H9 (cell line): ENCODE results near the gene BEST4. TPM values are rescaled to one million over a fixed set of nuclear protein-coding genes. Genes with fewer than 3 reads are reported as not detected.

Experiments used
- DNase-seq: peaks from one replicate; pipeline ENCODE4 v3.0.0-alpha.2; 2017
- H2AFZ ChIP-seq: one replicate; pipeline ENCODE4 v1.6.1; 2013; ENCODE audit warnings: mild to moderate bottlenecking, low read length, control low read depth, moderate library complexity
- H2AK5ac ChIP-seq: 2 replicates; pipeline ENCODE4 v1.6.1; 2013; ENCODE audit warnings: low read length, control low read depth, mixed read lengths; ENCODE audit not compliant: insufficient read length
- H2BK120ac ChIP-seq: one replicate; pipeline ENCODE4 v1.6.1; 2013; ENCODE audit warnings: low read depth, mild to moderate bottlenecking, low read length, control low read depth, inconsistent platforms; ENCODE audit not compliant: poor library complexity, severe bottlenecking
- H2BK12ac ChIP-seq: 2 replicates; pipeline ENCODE4 v1.6.1; 2013; ENCODE audit warnings: low read length, control low read depth, mixed read lengths, low read depth; ENCODE audit not compliant: insufficient read length
- H2BK15ac ChIP-seq: 2 replicates; pipeline ENCODE4 v1.6.1; 2013; ENCODE audit warnings: low read depth, low read length, control low read depth
- H2BK20ac ChIP-seq: one replicate; pipeline ENCODE4 v1.6.1; 2013; ENCODE audit warnings: low read depth, mild to moderate bottlenecking, low read length, control low read depth, inconsistent platforms; ENCODE audit not compliant: poor library complexity, severe bottlenecking
- H2BK5ac ChIP-seq: 2 replicates; pipeline ENCODE4 v1.6.1; 2013; ENCODE audit warnings: low read length, control low read depth, mixed read lengths; ENCODE audit not compliant: insufficient read length
- H3K14ac ChIP-seq: 2 replicates; pipeline ENCODE4 v1.6.1; 2013; ENCODE audit warnings: low read length, control low read depth; ENCODE audit not compliant: insufficient read depth
- H3K18ac ChIP-seq: 2 replicates; pipeline ENCODE4 v1.6.1; 2013; ENCODE audit warnings: low read depth, mild to moderate bottlenecking, mixed read lengths, low read length, control low read depth; ENCODE audit not compliant: insufficient read length
- H3K23ac ChIP-seq: 2 replicates; pipeline ENCODE4 v1.6.1; 2013; ENCODE audit warnings: low read length, control low read depth, mixed read lengths, low read depth; ENCODE audit not compliant: insufficient read length
- H3K23me2 ChIP-seq: 2 replicates; pipeline ENCODE4 v1.6.1; 2013; ENCODE audit warnings: low read depth, mild to moderate bottlenecking, mixed read lengths, low read length, control low read depth; ENCODE audit not compliant: insufficient read length, poor library complexity, severe bottlenecking
- H3K27ac ChIP-seq: 2 replicates; pipeline ENCODE4 v1.5.1; 2013; ENCODE audit warnings: low read length, control low read depth, mixed read lengths, low read depth; ENCODE audit not compliant: insufficient read length
- H3K27me3 ChIP-seq: 2 replicates; pipeline ENCODE4 v1.6.1; 2013; ENCODE audit warnings: low read length, control low read depth, inconsistent platforms; ENCODE audit not compliant: insufficient read depth
- H3K4ac ChIP-seq: 2 replicates; pipeline ENCODE4 v1.6.1; 2013; ENCODE audit warnings: low read depth, mild to moderate bottlenecking, control low read depth, inconsistent platforms, low read length, moderate library complexity
- H3K4me1 ChIP-seq: 2 replicates; pipeline ENCODE4 v1.6.1; 2013; ENCODE audit warnings: low read length, control low read depth, inconsistent platforms; ENCODE audit not compliant: insufficient read depth
- H3K4me2 ChIP-seq: 2 replicates; pipeline ENCODE4 v1.6.1; 2013; ENCODE audit warnings: low read length, control low read depth, mixed read lengths; ENCODE audit not compliant: insufficient read length, insufficient read depth
- H3K56ac ChIP-seq: 2 replicates; pipeline ENCODE4 v1.6.1; 2013; ENCODE audit warnings: low read depth, mild to moderate bottlenecking, mixed read lengths, low read length, control low read depth; ENCODE audit not compliant: insufficient read length
- H3K79me1 ChIP-seq: 2 replicates; pipeline ENCODE4 v1.6.1; 2013; ENCODE audit warnings: low read depth, mild to moderate bottlenecking, moderate library complexity, low read length, control low read depth, inconsistent platforms; ENCODE audit not compliant: insufficient read depth, poor library complexity, severe bottlenecking
- H3K79me2 ChIP-seq: 2 replicates; pipeline ENCODE4 v1.6.1; 2013; ENCODE audit warnings: low read length, control low read depth, inconsistent platforms; ENCODE audit not compliant: insufficient read depth
- H3K9ac ChIP-seq: 2 replicates; pipeline ENCODE4 v1.6.1; 2013; ENCODE audit warnings: low read length, control low read depth, mixed read lengths; ENCODE audit not compliant: insufficient read length; ENCODE audit errors: extremely low read depth
- H3K9me3 ChIP-seq: one replicate; pipeline ENCODE4 v1.6.1; 2013; ENCODE audit warnings: low read depth, low read length, inconsistent platforms; ENCODE audit not compliant: control insufficient read depth
- H3T11ph ChIP-seq: one replicate; pipeline ENCODE4 v1.6.1; 2013; ENCODE audit warnings: mild to moderate bottlenecking, low read length, control low read depth, inconsistent platforms
- H4K20me1 ChIP-seq: one replicate; pipeline ENCODE4 v1.6.1; 2013; ENCODE audit not compliant: control insufficient read depth, insufficient read length, insufficient read depth
- H4K5ac ChIP-seq: 2 replicates; pipeline ENCODE4 v1.6.1; 2013; ENCODE audit warnings: low read depth, mild to moderate bottlenecking, mixed read lengths, low read length, control low read depth; ENCODE audit not compliant: insufficient read length
- H4K8ac ChIP-seq: replicated peaks from 2 replicates; pipeline ENCODE4 v1.6.1; 2013; ENCODE audit warnings: low read length, control low read depth, mixed read lengths, low read depth; ENCODE audit not compliant: insufficient read length
- H4K91ac ChIP-seq: 2 replicates; pipeline ENCODE4 v1.6.1; 2013; ENCODE audit warnings: low read depth, mild to moderate bottlenecking, moderate library complexity, mixed read lengths, low read length, control low read depth; ENCODE audit not compliant: insufficient read length
- H3K27ac Mint-ChIP-seq, 3 experiments: 2 replicates in 2 of 3; 3 replicates in 1 of 3; pipeline ENCODE4 v1.8.0; 2020 to 2021; ENCODE audit warnings: mixed read lengths in 3 of 3, mild to moderate bottlenecking in 1 of 3, moderate library complexity in 1 of 3
- H3K27me3 Mint-ChIP-seq: 2 replicates; pipeline ENCODE4 v1.8.0; 2021; ENCODE audit warnings: low read depth, mild to moderate bottlenecking, moderate library complexity, mixed read lengths
- H3K36me3 Mint-ChIP-seq, 3 experiments: 2 replicates in 2 of 3; 3 replicates in 1 of 3; pipeline ENCODE4 v1.8.0; 2020 to 2021; ENCODE audit warnings: low read depth in 3 of 3, mixed read lengths in 3 of 3; ENCODE audit not compliant: insufficient read depth in 1 of 3
- H3K4me1 Mint-ChIP-seq, 2 experiments: 2 replicates each; pipeline ENCODE4 v1.8.0; 2020; ENCODE audit warnings: mixed read lengths in 2 of 2
- H3K4me3 Mint-ChIP-seq, 2 experiments: 2 replicates in 1 of 2; 3 replicates in 1 of 2; pipeline ENCODE4 v1.8.0; 2020 to 2021; ENCODE audit warnings: mild to moderate bottlenecking in 2 of 2, mixed read lengths in 2 of 2, moderate library complexity in 1 of 2
- H3K9me3 Mint-ChIP-seq, 2 experiments: 2 replicates in 1 of 2; 3 replicates in 1 of 2; pipeline ENCODE4 v1.8.0; 2020; ENCODE audit warnings: mild to moderate bottlenecking in 2 of 2, mixed read lengths in 2 of 2, moderate library complexity in 1 of 2
- CTCF ChIP-seq: fragments of 200-600 bp; sonication (generic); conservative IDR thresholded peaks from 3 replicates; pipeline ENCODE4 v1.8.0; 2021; ENCODE audit warnings: antibody characterized with exemption, mild to moderate bottlenecking
- WGBS: extraction: QIAGEN DNeasy Blood & Tissue Kit; methylation state at CpG from one replicate; pipeline ENCODE4 v1.1.7; 2013; ENCODE audit warnings: missing lambda C conversion rate, low lambda C conversion rate, mixed read lengths; ENCODE audit not compliant: insufficient read length; ENCODE audit errors: extremely low coverage; 5-methylcytosine and 5-hydroxymethylcytosine counted together
- total RNA-seq: library from RNA; stranded (reverse); gene quantifications from 2 replicates; pipeline ENCODE4 v1.2.1, GENCODE V29; 2021

BEST4 gene
- total RNA-seq, 1 experiment from 2014 or later: 1.1 TPM

DNA sequence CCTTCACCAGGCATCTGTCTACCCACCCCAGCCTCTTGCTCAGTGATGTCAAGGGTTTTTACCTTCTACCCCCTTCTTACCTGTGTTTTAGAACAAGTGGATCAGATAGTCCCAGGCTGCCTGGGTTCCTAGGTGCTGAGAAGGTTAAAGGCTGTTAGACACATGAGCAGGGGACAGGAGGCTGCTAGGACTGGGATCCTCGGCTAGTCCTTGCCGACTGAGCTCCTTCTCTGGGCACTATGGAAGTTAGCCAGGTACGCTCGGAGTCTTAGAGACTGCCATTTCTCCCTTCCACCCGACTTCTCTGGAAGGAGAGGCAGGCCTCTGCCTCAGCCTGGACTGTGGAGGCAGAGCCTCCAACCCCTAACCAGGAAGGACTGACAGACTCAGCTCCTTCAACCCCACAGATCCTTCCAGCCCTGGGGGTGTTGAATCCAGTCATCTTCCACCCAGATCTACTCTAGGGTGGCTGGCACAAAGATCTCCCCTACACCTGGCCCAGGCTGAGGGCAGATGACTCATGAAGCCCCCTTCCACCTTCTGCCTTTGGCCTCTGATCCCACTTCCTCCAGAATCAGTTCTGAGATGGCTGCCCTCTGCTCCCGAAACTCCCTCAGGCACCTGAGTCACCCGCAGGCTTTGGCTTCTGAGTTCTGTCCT, 18.9 kb upstream of the BEST4 start, which contains the start of gene DYNLT4:
Gene DYNLT4 (minus strand): TSS at position 648 of the 660 bp plus-strand sequence. CDS start 683 bp downstream, outside the sequence.
- Histone ChIP-seq H3K4me2 (peak within 1 kb of the TSS; percentile 29), H4K8ac (peak within 1 kb of the TSS; percentile 17), H3K4me1 (peaks cover 10% of the 10 kb centered on the region; the same call in 1 of the 2 replicates), H3K79me1 (no peaks in the 10 kb centered on the region), H3T11ph (peak within 1 kb of the TSS; percentile 78), H4K5ac (peak within 1 kb of the TSS; percentile 35), H2BK120ac (peak within 1 kb of the TSS; percentile 82), H3K27ac (peak within 1 kb of the TSS; percentile 85), H4K20me1 (no peaks in the 10 kb centered on the region), H2AFZ (no peak within 1 kb of the TSS), H2AK5ac (peak within 1 kb of the TSS; percentile 7), H3K79me2 (no peaks in the 10 kb centered on the region), H3K4ac (peak within 1 kb of the TSS; percentile 86), H3K23ac (no peak within 1 kb of the TSS), H3K23me2 (peaks cover 3% of the 10 kb centered on the region), H3K18ac (peak within 1 kb of the TSS; percentile 92), H3K56ac (no peak within 1 kb of the TSS), H3K14ac (peak within 1 kb of the TSS; percentile 89), H2BK5ac (peak within 1 kb of the TSS; percentile 47), H4K91ac (peak within 1 kb of the TSS; percentile 96), H3K9me3 (no peaks in the 10 kb centered on the region), H2BK12ac (peak within 1 kb of the TSS; percentile 78), H2BK15ac (no peak within 1 kb of the TSS), H3K9ac (peak within 1 kb of the TSS; percentile 51), H3K27me3 (no peaks in the 10 kb centered on the region), H2BK20ac (no peak within 1 kb of the TSS)
- Mint-ChIP-seq H3K9me3 (no peaks in the 10 kb centered on the region), H3K27me3 (no peaks in the 10 kb centered on the region; the same call in 1 of the 2 replicates), H3K4me1 (peaks cover 35 to 36% of the 10 kb centered on the region in 2 experiments), H3K27ac (peak within 1 kb of the TSS; percentile 95 to 100 (median 96)), H3K4me3 (peak within 1 kb of the TSS; percentile 21 to 58; a peak in 4 of 5 replicates), H3K36me3 (peaks cover 3 to 40% (median 26%) of the 10 kb centered on the region in 3 experiments)
- no peak for DNase-seq
- no peak for TF ChIP-seq CTCF
- WGBS: no CpG with 5 or more reads among the region's 7 CpGs
